Mesothelial cell of epicardium (in vitro differentiated cells): ENCODE data around the gene OR51I2. TPM values are rescaled to one million over a fixed set of nuclear protein-coding genes. Genes with fewer than 3 reads are reported as not detected.

Experiments
- DNase-seq, 2 experiments: peaks; one replicate each; pipeline ENCODE4 v3.0.0; 2021; ENCODE audit warnings: low spot score in 2 of 2; ENCODE audit not compliant: unreplicated experiment in 2 of 2
- H3K27ac Mint-ChIP-seq: 2 replicates; pipeline ENCODE4 v1.8.0; 2021; ENCODE audit warnings: mixed read lengths
- H3K27me3 Mint-ChIP-seq: 2 replicates; pipeline ENCODE4 v1.8.0; 2021; ENCODE audit warnings: low read depth, mixed read lengths
- H3K36me3 Mint-ChIP-seq: 2 replicates; pipeline ENCODE4 v1.8.0; 2021; ENCODE audit warnings: mixed read lengths
- H3K4me1 Mint-ChIP-seq: 2 replicates; pipeline ENCODE4 v1.8.0; 2021; ENCODE audit warnings: mixed read lengths
- H3K4me3 Mint-ChIP-seq: 2 replicates; pipeline ENCODE4 v1.8.0; 2021; ENCODE audit warnings: mild to moderate bottlenecking, moderate library complexity, mixed read lengths
- H3K9me3 Mint-ChIP-seq: 2 replicates; pipeline ENCODE4 v1.8.0; 2021; ENCODE audit warnings: mixed read lengths
- total RNA-seq: library from RNA; stranded (reverse); gene quantifications from 3 replicates; pipeline ENCODE4 v1.2.1, GENCODE V29; 2021
- TF ChIP-seq, protein P1 (sequence below): fragments of 200-600 bp; sonication (generic); IDR thresholded peaks from one replicate; pipeline ENCODE4 v1.5.0; 2021; ENCODE audit warnings: antibody characterized with exemption; ENCODE audit not compliant: unreplicated experiment

OR51I2 gene
- total RNA-seq, 1 donor from 2014 or later: not detected

DNA sequence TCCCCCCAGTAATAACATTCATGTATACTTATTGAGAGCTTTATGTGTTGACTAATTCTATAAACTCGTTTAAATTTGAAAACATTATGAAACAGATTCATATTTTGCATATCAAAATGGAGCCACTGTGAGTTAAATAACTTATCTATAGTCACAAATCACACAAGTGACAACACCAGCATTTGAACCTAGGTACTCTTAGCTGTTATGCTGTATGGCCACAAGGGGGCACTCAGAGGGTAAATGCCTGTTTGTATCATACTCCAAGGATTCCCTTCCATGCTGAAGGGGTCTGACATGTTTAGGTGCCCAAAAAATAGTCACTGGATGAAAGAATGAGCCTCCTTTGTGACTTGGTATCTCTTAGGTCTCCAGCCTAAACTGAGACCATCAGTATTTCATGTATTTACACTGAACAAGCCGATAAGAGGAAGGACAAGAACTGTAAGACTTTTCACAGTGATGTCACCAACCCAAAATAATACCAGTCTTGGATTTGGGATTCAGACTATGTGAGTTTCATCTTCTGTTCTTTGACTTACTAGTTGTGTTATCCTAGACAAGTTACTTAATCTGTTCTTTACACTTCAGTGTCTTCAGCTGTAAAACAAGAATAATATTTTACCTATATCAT lies 27.2 kb downstream of the OR51I2 start:
- DNase-seq: no peak
- Mint-ChIP-seq H3K9me3 (no peaks in the 10 kb centered on the region), H3K4me1 (no peaks in the 10 kb centered on the region), H3K27me3 (peaks cover 26% of the 10 kb centered on the region), H3K4me3 (no peak overlapping the region), H3K27ac (no peak overlapping the region), H3K36me3 (no peaks in the 10 kb centered on the region)
- TF ChIP-seq, protein P1, sequence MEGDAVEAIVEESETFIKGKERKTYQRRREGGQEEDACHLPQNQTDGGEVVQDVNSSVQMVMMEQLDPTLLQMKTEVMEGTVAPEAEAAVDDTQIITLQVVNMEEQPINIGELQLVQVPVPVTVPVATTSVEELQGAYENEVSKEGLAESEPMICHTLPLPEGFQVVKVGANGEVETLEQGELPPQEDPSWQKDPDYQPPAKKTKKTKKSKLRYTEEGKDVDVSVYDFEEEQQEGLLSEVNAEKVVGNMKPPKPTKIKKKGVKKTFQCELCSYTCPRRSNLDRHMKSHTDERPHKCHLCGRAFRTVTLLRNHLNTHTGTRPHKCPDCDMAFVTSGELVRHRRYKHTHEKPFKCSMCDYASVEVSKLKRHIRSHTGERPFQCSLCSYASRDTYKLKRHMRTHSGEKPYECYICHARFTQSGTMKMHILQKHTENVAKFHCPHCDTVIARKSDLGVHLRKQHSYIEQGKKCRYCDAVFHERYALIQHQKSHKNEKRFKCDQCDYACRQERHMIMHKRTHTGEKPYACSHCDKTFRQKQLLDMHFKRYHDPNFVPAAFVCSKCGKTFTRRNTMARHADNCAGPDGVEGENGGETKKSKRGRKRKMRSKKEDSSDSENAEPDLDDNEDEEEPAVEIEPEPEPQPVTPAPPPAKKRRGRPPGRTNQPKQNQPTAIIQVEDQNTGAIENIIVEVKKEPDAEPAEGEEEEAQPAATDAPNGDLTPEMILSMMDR: peak; percentile 78

DNA sequence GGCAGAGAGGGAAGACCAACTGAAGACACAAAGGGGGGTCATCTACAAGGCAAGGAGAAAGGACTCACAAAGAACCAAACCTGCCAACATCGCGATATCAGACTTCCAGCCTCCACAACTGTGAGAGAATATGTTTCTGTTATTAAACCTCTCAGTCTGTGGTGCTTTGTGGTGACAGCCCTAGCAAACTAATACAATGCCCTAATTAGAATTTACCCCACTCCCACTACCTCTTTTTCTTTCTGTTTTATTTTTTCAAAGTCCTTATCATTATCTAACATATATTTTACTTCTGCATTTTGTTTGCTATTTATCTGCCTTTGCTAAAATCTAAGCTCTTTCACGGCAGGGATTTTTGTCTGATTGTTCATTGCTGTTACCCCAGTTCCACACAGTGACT lies 36.9 kb downstream of the OR51I2 start:
- no peak for DNase-seq
- TF ChIP-seq, protein P1: no peak
- Mint-ChIP-seq H3K9me3 (no peaks in the 10 kb centered on the region), H3K36me3 (no peaks in the 10 kb centered on the region), H3K27ac (no peak overlapping the region), H3K27me3 (peaks cover 5% of the 10 kb centered on the region), H3K4me1 (no peaks in the 10 kb centered on the region), H3K4me3 (no peak overlapping the region)

DNA sequence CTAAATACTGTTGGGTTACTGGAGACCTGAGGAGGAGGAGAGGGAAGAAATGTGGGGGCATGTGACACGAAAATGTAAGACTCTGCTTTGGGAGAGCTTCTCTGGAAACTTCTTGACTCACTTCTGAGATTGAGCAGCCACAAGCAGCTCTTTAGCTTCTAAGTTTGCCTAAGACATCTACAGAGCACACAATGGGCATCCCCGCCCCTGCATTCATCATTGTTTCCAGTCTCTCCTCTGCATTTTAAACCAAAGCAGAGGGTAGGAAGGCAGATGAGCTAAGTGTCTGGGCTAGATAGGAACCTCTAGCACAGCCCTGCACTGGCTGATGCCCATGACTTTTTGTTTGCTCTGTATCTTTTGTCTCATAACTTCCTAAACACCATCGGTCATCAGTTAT lies 37.3 kb downstream of the OR51I2 start:
- no peak overlapping the region for H3K27ac Mint-ChIP-seq
- no peaks in the 10 kb centered on the region for H3K36me3 Mint-ChIP-seq
- TF ChIP-seq, protein P1: no peak
- no peak overlapping the region for H3K4me3 Mint-ChIP-seq
- H3K9me3 Mint-ChIP-seq: no peaks in the 10 kb centered on the region
- peaks cover 5% of the 10 kb centered on the region for H3K27me3 Mint-ChIP-seq
- DNase-seq: no peak
- no peaks in the 10 kb centered on the region for H3K4me1 Mint-ChIP-seq

DNA sequence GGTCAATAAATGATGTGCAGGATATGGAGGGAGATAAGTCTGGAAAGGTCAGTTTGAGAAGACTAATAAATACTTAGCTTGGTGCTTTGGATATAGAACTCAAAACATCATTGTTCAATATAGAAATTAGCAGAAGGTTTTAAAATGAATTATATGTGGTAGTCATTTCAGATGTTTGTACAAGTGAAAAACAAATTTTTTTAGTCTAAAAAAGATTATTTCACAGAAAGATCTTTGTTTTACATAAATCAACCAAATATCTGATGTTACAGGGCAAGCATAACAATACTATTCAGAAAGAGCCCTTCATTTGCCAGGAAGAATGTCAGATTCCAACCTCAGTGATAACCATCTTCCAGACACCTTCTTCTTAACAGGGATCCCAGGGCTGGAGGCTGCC lies 39.3 kb downstream of the OR51I2 start, which contains the start of gene OR52D1:
Gene OR52D1 (plus strand): TSS at position 301 of the 400 bp plus-strand sequence. CDS start 22 bp downstream, at position 323.
- H3K9me3 Mint-ChIP-seq: no peaks in the 10 kb centered on the region

DNA sequence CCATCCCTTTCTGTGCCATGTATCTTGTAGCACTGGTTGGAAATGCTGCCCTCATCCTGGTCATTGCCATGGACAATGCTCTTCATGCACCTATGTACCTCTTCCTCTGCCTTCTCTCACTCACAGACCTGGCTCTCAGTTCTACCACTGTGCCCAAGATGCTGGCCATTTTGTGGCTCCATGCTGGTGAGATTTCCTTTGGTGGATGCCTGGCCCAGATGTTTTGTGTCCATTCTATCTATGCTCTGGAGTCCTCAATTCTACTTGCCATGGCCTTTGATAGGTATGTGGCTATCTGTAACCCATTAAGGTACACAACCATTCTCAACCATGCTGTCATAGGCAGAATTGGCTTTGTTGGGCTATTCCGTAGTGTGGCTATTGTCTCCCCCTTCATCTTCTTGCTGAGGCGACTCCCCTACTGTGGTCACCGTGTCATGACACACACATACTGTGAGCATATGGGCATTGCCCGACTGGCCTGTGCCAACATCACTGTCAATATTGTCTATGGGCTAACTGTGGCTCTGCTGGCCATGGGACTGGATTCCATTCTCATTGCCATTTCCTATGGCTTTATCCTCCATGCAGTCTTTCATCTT lies 39.8 kb downstream of the OR51I2 start:
- TF ChIP-seq, protein P1: no peak
- no peak for DNase-seq
- Mint-ChIP-seq H3K4me1 (no peaks in the 10 kb centered on the region), H3K27me3 (peaks cover 10% of the 10 kb centered on the region), H3K36me3 (no peaks in the 10 kb centered on the region), H3K9me3 (no peaks in the 10 kb centered on the region), H3K4me3 (no peak overlapping the region), H3K27ac (no peak overlapping the region)

More for the DNA sequence above, 39.3 kb downstream of the OR51I2 start, which contains the start of gene OR52D1:
- Mint-ChIP-seq H3K27ac (no peak within 1 kb of the TSS), H3K36me3 (no peaks in the 10 kb centered on the region), H3K4me1 (no peaks in the 10 kb centered on the region), H3K27me3 (peaks cover 10% of the 10 kb centered on the region), H3K4me3 (no peak within 1 kb of the TSS)
- TF ChIP-seq, protein P1: no peak
- DNase-seq: no peak
